Fibroblast of mammary gland (primary cell): Measurements from ENCODE around the gene GEMIN5.
"Not testable (repeated sequence)": the region's sequence is repeated elsewhere in the genome, so short reads cannot be mapped to it uniquely, and the experiment has no call there.

Experiments
- DNase-seq: peaks from one replicate; pipeline ENCODE4 v3.0.0-alpha.2; 2010; ENCODE audit warnings: low read depth
- H3K4me3 ChIP-seq: 2 replicates; pipeline ENCODE4 v1.5.1; 2011; ENCODE audit warnings: low read depth, mild to moderate bottlenecking, low read length, moderate library complexity; ENCODE audit not compliant: control insufficient read depth
- TF ChIP-seq, protein P1 (sequence below): conservative IDR thresholded peaks from 2 replicates; pipeline ENCODE4 v1.5.1; 2011; ENCODE audit warnings: low read depth, low read length, inconsistent platforms; ENCODE audit not compliant: control insufficient read depth, insufficient read depth

The GEMIN5 gene

DNA sequence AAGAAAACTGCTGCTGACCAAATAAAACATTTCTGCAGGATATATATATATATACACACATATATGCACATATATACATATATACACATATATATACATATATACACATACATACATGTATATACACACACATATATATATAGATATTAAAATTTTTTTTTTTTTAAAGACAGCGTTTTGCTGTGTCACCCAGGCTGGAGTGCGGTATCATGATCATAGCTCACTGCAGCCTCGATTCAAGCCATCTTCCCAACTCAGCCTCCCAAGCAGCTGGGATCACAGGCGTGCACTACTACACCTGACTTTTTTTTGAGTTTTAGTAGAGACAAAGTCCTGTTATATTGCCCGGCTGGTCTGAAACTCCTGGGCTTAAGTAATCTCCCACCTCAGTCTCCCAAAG lies 5.5 kb upstream of the GEMIN5 start:
- TF ChIP-seq, protein P1, sequence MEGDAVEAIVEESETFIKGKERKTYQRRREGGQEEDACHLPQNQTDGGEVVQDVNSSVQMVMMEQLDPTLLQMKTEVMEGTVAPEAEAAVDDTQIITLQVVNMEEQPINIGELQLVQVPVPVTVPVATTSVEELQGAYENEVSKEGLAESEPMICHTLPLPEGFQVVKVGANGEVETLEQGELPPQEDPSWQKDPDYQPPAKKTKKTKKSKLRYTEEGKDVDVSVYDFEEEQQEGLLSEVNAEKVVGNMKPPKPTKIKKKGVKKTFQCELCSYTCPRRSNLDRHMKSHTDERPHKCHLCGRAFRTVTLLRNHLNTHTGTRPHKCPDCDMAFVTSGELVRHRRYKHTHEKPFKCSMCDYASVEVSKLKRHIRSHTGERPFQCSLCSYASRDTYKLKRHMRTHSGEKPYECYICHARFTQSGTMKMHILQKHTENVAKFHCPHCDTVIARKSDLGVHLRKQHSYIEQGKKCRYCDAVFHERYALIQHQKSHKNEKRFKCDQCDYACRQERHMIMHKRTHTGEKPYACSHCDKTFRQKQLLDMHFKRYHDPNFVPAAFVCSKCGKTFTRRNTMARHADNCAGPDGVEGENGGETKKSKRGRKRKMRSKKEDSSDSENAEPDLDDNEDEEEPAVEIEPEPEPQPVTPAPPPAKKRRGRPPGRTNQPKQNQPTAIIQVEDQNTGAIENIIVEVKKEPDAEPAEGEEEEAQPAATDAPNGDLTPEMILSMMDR: no peak
- no peak overlapping the region for H3K4me3 ChIP-seq

DNA sequence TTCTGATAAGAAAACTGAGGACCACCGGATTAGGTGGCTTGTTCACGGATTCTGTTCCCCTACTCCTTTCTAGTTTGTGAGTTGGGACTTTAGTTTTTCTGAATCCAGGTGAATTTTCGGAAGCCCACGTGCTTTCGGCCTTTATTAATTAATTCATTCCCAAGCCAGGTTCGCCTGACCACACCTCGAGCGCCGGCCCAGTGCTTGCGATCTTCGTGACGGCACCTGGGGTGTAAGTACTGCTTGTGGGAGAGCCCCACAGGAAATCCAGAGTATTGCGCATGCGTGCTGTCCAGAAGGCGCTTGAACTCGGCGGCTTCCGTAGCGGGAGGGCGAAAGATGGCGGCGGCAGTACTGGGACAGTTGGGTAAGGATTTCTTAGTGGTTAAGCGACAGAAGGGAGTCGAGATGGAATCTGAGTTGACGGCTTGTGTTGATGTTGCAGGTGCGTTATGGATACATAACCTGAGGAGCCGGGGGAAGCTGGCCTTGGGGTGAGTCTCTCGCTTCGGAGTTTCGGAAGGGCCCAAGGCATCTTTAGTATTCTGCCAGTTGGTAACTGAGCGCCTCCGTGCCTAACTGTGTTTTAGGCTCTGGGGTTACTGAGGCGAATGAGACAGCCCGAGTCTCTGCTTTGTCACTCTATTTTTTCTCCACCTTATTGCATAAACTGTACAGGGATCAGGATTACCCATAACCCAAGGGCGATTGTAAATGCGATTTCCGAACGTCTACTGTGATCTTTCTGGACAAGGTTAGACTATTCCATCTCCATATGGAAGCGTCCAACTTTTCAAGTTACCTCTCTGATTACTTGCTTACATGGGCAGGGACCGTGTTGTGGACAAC lies 3.0 kb upstream of the GEMIN5 start, which contains the start of gene MRPL22:
TSS of gene MRPL22 (plus strand) at position 302 of the 849 bp plus-strand sequence. CDS start at position 340, 38 bp downstream.
- TF ChIP-seq, protein P1: no peak
- peak within 1 kb of the TSS; percentile 99 for H3K4me3 ChIP-seq
- peak; percentile 92 for DNase-seq

More for the DNA sequence above, 5.5 kb upstream of the GEMIN5 start:
- no peak for DNase-seq

DNA sequence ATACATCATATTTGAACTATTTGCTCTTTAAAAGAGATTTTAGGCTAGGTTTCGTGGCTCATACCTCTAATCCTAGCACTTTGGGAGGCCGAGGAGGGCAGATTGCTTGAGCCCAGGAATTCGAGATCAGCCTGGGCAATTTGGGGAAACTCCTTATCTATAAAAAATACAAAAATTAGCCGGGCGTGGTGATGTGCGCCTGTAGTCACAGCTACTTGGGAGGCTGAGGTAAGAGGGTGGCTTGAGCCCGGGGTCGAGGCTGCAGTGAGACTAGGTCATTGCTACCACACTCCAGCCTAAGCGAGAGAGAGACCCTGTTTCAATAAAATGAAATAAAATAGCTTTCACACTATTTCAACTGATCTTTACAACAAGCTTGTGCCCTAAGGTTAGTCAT lies 2.4 kb upstream of the GEMIN5 start:
- TF ChIP-seq, protein P1: no peak
- peak overlapping the region; percentile 99 for H3K4me3 ChIP-seq

DNA sequence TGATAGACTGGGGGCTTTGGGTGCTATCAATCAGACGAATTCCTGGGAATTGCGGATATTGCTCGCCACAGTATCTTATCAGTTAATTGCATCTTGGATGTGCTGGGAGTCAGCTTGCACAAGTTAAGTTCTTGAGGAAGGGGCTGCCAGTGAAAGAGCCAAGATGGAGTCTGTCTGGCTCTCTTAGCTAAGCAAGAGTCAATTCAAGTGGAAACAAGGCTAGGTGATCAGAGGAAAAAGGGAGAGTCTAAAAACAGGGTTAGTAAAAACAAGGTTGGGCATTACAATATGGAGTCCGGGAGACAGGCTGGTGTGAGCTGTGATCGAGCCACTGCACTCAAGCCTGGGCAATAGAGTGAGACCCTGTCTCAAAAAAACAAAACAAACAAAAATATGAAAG lies 1.4 kb upstream of the GEMIN5 start:
- H3K4me3 ChIP-seq, DNase-seq: not testable (repeated sequence)

More for the DNA sequence above, 2.4 kb upstream of the GEMIN5 start:
- DNase-seq: no peak

DNA sequence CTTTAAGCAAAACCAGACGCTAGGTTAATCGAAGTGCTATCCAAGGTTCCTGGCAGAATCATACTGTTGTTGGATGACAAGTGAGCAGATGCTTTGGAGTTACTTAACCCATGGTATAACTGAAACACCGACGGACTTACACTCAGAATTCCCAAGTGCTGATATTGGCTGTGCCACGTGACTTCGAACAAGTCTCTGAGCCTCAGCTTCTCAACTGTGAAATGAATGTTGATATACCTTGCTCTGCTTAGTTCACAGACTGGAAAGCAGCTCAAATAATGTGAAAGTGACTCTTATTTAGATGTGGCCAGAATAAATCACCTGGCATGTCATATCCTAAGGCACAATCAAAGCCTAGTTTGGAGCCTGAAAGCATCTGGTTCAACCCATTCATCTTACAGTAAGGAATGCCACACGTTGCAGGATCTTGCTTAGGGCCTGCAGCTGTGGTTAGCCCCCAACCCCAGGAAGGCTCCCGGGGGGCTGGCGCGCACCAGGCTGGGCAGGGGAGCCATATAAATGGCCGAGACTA lies 759 bp downstream of the GEMIN5 start:
- TF ChIP-seq, protein P1: no peak
- DNase-seq: peak; percentile 47
- H3K4me3 ChIP-seq: peak overlapping the region; percentile 95

DNA sequence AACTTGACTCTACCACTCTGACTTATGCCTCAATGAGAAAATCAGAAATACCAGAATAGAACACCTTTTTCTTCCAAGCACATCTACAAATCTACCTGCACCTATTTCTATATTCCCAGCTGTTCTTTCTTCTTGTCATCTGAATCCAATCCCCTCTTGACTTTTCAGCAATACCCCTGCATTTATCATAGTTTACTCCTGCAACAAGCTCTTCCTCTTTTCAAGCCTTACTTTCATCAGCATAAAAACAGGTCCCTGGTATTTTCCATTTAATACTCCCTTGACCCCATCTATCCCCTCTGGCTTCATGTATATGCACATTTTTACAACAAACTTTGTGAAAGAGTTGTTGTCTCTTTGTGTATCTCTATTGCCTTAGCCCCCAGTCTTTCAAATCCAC lies 3.1 kb downstream of the GEMIN5 start:
- TF ChIP-seq, protein P1: no peak
- no peak overlapping the region for H3K4me3 ChIP-seq
- no peak for DNase-seq

DNA sequence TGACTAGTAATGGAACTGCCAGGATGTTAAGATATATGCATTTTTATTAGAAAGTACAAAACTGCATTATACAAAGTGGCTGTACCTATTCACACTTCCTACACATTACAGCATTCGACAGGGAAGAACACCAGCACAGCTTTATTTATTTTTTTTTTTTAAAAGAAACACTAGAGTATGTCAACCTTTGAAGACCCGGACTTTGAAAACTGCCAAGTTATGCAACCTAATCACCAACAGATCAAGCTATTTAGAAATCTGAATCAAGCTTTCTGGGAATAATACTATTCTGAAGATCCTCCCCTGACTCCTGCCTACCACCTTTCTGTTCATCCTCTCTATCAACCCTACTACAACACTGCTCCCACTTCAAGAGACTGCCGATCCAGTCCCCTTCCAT lies 4.5 kb downstream of the GEMIN5 start:
- DNase-seq: no peak
- H3K4me3 ChIP-seq: no peak overlapping the region
- TF ChIP-seq, protein P1: no peak
